SK-N-SH treated with all-trans-retinoic acid at 6 μM for 48 hours (cell line): ENCODE measurements around the gene MTA3.

ENCODE experiments used
- ATAC-seq: fragments of 200-7000 bp; cut with Tn5 transposase; 3 replicates; pipeline ENCODE4 v1.9.1; 2020; ENCODE audit warnings: mild to moderate bottlenecking, moderate library complexity
- ARNTL ChIP-seq: fragments of 450-650 bp; formaldehyde crosslinking; IDR thresholded peaks from 2 replicates; pipeline ENCODE4 v1.5.0; 2020; ENCODE audit warnings: low read depth, mild to moderate bottlenecking, moderate library complexity, borderline replicate concordance
- BACH2 ChIP-seq: fragments of 250-450 bp; sonication (Bioruptor Pico); IDR thresholded peaks from 2 replicates; pipeline ENCODE4 v1.9.0; 2021; ENCODE audit warnings: mild to moderate bottlenecking, borderline replicate concordance
- CREB5 ChIP-seq: fragments of 250-450 bp; sonication (Bioruptor Pico); IDR thresholded peaks from 2 replicates; pipeline ENCODE4 v1.5.1; 2020; ENCODE audit warnings: low read depth, mild to moderate bottlenecking, moderate library complexity
- CSDC2 ChIP-seq: fragments of 250-450 bp; sonication (Bioruptor Pico); IDR thresholded peaks from 2 replicates; pipeline ENCODE4 v1.5.0; 2020; ENCODE audit warnings: mild to moderate bottlenecking, moderate library complexity
- CSRNP3 ChIP-seq: fragments of 250-450 bp; sonication (Bioruptor Pico); IDR thresholded peaks from 2 replicates; pipeline ENCODE4 v1.5.1; 2021; ENCODE audit warnings: mild to moderate bottlenecking, moderate library complexity
- ESRRG ChIP-seq: fragments of 250-450 bp; sonication (Bioruptor Pico); IDR thresholded peaks from 2 replicates; pipeline ENCODE4 v1.6.1; 2021; ENCODE audit warnings: mild to moderate bottlenecking
- GLIS3 ChIP-seq: fragments of 250-450 bp; sonication (Bioruptor Pico); IDR thresholded peaks from 2 replicates; pipeline ENCODE4 v1.5.0; 2020; ENCODE audit warnings: mild to moderate bottlenecking, moderate library complexity
- ISL1 ChIP-seq: fragments of 250-450 bp; sonication (Bioruptor Pico); IDR thresholded peaks from 2 replicates; pipeline ENCODE4 v2.1.2; 2022; ENCODE audit warnings: mild to moderate bottlenecking, moderate library complexity
- OSR1 ChIP-seq: fragments of 250-450 bp; sonication (Bioruptor Pico); IDR thresholded peaks from 2 replicates; pipeline ENCODE4 v1.8.0; 2022; ENCODE audit warnings: moderate library complexity, mild to moderate bottlenecking, inconsistent platforms
- PATZ1 ChIP-seq: fragments of 250-450 bp; sonication (Bioruptor Pico); IDR thresholded peaks from 2 replicates; pipeline ENCODE4 v1.8.0; 2020; ENCODE audit warnings: mild to moderate bottlenecking, moderate library complexity, borderline replicate concordance
- POU6F1 ChIP-seq: fragments of 250-450 bp; sonication (Bioruptor Pico); IDR thresholded peaks from 2 replicates; pipeline ENCODE4 v1.8.0; 2021; ENCODE audit warnings: low read depth, mild to moderate bottlenecking, moderate library complexity, borderline replicate concordance
- PPARA ChIP-seq: fragments of 250-450 bp; sonication (Bioruptor Pico); IDR thresholded peaks from 2 replicates; pipeline ENCODE4 v1.5.0; 2020; ENCODE audit warnings: mild to moderate bottlenecking, borderline replicate concordance
- RARB ChIP-seq: fragments of 250-450 bp; sonication (Bioruptor Pico); IDR thresholded peaks from 2 replicates; pipeline ENCODE4 v1.8.0; 2021; ENCODE audit warnings: mild to moderate bottlenecking, moderate library complexity
- TCF4 ChIP-seq: fragments of 250-450 bp; sonication (Bioruptor Pico); IDR thresholded peaks from 2 replicates; pipeline ENCODE4 v1.8.0; 2021; ENCODE audit warnings: mild to moderate bottlenecking, moderate library complexity, borderline replicate concordance
- TOX ChIP-seq: fragments of 250-450 bp; sonication (Bioruptor Pico); IDR thresholded peaks from 2 replicates; pipeline ENCODE4 v1.8.0; 2021; ENCODE audit warnings: mild to moderate bottlenecking, moderate library complexity, borderline replicate concordance
- TSHZ2 ChIP-seq: fragments of 250-450 bp; sonication (Bioruptor Pico); IDR thresholded peaks from 2 replicates; pipeline ENCODE4 v1.5.0; 2020; ENCODE audit warnings: mild to moderate bottlenecking, moderate library complexity
- ZC3H10 ChIP-seq: fragments of 250-450 bp; sonication (Bioruptor Pico); IDR thresholded peaks from 2 replicates; pipeline ENCODE4 v1.5.1; 2021; ENCODE audit warnings: mild to moderate bottlenecking, moderate library complexity
- ZFP3 ChIP-seq: fragments of 250-450 bp; sonication (Bioruptor Pico); IDR thresholded peaks from 2 replicates; pipeline ENCODE4 v1.5.0; 2020; ENCODE audit warnings: mild to moderate bottlenecking, moderate library complexity
- ZFP30 ChIP-seq: fragments of 450-650 bp; formaldehyde crosslinking; IDR thresholded peaks from 2 replicates; pipeline ENCODE4 v1.5.0; 2022; ENCODE audit warnings: mild to moderate bottlenecking, moderate library complexity
- ZNF565 ChIP-seq: fragments of 450-650 bp; formaldehyde crosslinking; conservative IDR thresholded peaks from 2 replicates; pipeline ENCODE4 v1.5.0; 2020; ENCODE audit warnings: low read depth, mild to moderate bottlenecking, moderate library complexity
- ZNF70 ChIP-seq: fragments of 450-650 bp; formaldehyde crosslinking; IDR thresholded peaks from 2 replicates; pipeline ENCODE4 v1.5.0; 2020; ENCODE audit warnings: mild to moderate bottlenecking, moderate library complexity
- ZNF8 ChIP-seq: fragments of 450-650 bp; formaldehyde crosslinking; IDR thresholded peaks from 2 replicates; pipeline ENCODE4 v1.5.0; 2020; ENCODE audit warnings: mild to moderate bottlenecking, moderate library complexity

MTA3 gene

GRCh38 chr2:42764901-42765300, 196.5 kb downstream of the MTA3 start:
- TF ChIP-seq ISL1: no peak
- TF ChIP-seq OSR1 (CRISPR knock-in tag): no peak
- no peak for TF ChIP-seq GLIS3 (CRISPR knock-in tag)
- TF ChIP-seq CSDC2 (CRISPR knock-in tag): no peak
- TF ChIP-seq ZNF8 (CRISPR knock-in tag): no peak
- no peak for TF ChIP-seq ZNF565
- TF ChIP-seq RARB (CRISPR knock-in tag): no peak
- TF ChIP-seq BACH2: no peak
- TF ChIP-seq, all 23 proteins: peak for 0
- no peak for ATAC-seq

- TF ChIP-seq PPARA (CRISPR knock-in tag) (no peak), POU6F1 (CRISPR knock-in tag) (no peak), TOX (CRISPR knock-in tag) (no peak), ZC3H10 (no peak), CSRNP3 (CRISPR knock-in tag) (no peak), ESRRG (CRISPR knock-in tag) (no peak), OSR1 (CRISPR knock-in tag) (no peak), ARNTL (no peak), RARB (CRISPR knock-in tag) (no peak), GLIS3 (CRISPR knock-in tag) (no peak), ZNF70 (no peak), CREB5 (CRISPR knock-in tag) (no peak), PATZ1 (CRISPR knock-in tag) (no peak), TSHZ2 (CRISPR knock-in tag) (no peak), ZFP30 (no peak), CSDC2 (CRISPR knock-in tag) (no peak), TCF4 (CRISPR knock-in tag) (no peak), ZNF8 (CRISPR knock-in tag) (no peak), ZFP3 (CRISPR knock-in tag) (no peak)
These were observed 197.3 kb downstream of the MTA3 start for GRCh38 chr2:42765686-42766085.

GRCh38 chr2:42767080-42767898, 198.9 kb downstream of the MTA3 start:
- no peak for ATAC-seq
- TF ChIP-seq ZNF565: no peak
- TF ChIP-seq ISL1: no peak
- TF ChIP-seq GLIS3 (CRISPR knock-in tag): no peak
- TF ChIP-seq BACH2: no peak
- TF ChIP-seq PPARA (CRISPR knock-in tag): no peak
- no peak for TF ChIP-seq ZNF8 (CRISPR knock-in tag)
- no peak for TF ChIP-seq CSRNP3 (CRISPR knock-in tag)
- TF ChIP-seq POU6F1 (CRISPR knock-in tag): no peak
- no peak for TF ChIP-seq OSR1 (CRISPR knock-in tag)

More at GRCh38 chr2:42765686-42766085, 197.3 kb downstream of the MTA3 start:
- no peak for ATAC-seq
